ENCODE measurements around the gene ELP1.
"Not testable (repeated sequence)": the region's sequence is repeated elsewhere in the genome, so short reads cannot be mapped to it uniquely, and the experiment has no call there.

ELP1 gene

DNA sequence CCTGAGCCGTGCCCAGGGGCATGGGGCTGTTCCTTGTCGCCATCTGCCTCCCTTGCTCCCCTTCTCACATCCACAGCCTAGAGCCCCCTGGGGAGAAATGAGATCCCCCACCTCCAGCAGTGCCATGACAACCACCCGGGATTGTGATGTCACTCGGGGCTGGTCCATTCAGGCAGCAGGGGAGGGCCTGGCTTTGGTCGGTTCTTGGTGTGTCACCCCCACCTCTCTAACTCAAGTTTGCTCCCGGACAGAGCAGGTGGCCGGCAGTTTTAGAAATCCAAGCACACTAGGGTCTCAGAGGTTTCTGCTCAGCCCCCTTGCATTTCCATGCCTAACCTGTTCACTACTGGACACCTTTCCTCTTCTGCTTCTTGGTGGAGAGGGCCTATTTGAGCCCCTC lies 78.0 kb downstream of the ELP1 start, which contains the start of gene ACTL7B:
TSS of gene ACTL7B (minus strand) at position 99 of the 400 bp plus-strand sequence. CDS start at position 43, 56 bp downstream.
- no peak within 1 kb of the TSS for H3K27ac ChIP-seq
- TF ChIP-seq, protein P1, sequence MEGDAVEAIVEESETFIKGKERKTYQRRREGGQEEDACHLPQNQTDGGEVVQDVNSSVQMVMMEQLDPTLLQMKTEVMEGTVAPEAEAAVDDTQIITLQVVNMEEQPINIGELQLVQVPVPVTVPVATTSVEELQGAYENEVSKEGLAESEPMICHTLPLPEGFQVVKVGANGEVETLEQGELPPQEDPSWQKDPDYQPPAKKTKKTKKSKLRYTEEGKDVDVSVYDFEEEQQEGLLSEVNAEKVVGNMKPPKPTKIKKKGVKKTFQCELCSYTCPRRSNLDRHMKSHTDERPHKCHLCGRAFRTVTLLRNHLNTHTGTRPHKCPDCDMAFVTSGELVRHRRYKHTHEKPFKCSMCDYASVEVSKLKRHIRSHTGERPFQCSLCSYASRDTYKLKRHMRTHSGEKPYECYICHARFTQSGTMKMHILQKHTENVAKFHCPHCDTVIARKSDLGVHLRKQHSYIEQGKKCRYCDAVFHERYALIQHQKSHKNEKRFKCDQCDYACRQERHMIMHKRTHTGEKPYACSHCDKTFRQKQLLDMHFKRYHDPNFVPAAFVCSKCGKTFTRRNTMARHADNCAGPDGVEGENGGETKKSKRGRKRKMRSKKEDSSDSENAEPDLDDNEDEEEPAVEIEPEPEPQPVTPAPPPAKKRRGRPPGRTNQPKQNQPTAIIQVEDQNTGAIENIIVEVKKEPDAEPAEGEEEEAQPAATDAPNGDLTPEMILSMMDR (conservative IDR thresholded peaks at IDR 0.05) = no peak

DNA sequence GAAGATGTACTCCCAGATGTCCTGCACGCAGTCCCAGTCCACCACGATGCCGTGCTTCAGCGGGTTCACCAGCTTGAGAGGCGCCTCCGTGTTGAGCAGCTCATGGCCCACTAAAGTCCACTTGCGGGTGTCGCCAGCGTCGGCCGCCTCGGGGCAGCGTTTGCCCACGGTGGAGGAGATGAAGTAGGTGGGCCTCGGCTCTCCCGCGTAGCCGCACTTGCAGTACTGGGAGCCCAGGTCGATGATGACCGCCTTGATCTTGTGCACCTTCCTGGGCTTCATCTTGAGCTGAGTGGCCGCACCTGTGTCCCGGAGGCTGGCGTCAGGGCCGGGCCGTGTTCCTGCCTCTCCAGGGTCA lies 78.4 kb downstream of the ELP1 start:
- no peak overlapping the region for H3K27ac ChIP-seq
- TF ChIP-seq, protein P1 (conservative IDR thresholded peaks at IDR 0.05) = no peak

DNA sequence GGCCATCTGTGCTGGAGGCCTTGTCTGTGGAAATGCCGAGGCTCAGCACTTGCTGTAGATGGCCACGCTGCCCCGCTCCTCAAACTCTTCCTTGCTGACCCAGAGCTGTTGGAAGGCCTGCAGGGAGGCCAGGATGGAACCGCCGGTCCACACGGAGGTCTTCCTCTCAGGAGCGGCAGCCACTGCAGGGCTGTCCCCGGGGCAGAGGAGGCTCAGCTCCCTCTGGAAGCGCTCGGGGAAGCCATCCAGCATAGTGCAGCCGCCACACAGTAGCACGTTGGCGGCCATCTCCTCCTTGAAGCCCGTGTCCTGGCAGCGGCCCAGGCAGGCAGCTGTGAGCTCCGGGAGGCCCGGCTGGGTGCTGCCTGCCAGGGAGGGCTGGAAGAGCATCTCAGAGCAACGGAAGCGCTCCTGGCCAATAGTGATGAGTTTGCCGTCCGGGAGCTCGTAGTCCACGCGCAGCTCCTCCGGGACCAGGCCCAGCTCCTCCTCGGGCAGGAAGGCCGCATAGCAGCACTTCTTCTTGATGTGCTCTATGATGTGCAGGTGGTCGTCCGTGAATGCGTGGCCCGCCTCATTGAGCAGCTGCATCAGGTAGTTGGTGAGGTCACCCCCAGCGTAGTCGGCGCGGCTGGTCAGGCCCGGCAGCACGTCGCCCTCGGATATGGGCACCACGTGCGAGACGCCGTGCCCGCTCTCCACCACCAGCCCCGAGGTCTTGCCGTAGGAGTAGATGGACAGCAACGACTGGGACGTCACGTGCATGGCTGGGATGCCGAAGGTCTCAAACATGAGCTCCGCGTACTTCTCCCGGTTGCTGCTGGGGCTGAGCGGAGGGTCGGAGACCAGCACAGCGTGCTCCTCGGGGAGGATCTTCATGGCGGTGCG lies 79.0 kb downstream of the ELP1 start:
- TF ChIP-seq, protein P1 (conservative IDR thresholded peaks at IDR 0.05) = no peak
- H3K27ac ChIP-seq = no peak overlapping the region

DNA sequence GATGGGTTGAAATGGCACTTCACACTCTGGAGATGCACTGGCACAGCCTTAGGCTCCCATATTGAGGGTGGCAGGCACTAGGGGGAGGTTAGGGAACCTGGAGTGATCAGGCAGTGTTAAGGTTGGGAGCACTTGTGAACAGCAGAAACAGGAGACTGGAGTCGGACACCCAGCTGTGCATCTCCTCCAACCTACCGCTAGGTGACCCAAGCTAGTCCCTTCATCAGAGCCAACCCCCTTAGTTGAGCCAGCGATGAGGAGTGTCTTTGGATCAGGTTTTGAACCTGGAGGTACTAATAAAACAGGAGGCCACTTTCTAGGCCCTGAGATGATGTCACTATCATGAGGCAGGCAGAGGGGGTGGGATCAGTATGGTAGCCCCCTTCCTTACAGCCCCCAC lies 79.8 kb downstream of the ELP1 start:
- H3K27ac ChIP-seq = no peak overlapping the region
- TF ChIP-seq, protein P1 (conservative IDR thresholded peaks at IDR 0.05) = no peak

DNA sequence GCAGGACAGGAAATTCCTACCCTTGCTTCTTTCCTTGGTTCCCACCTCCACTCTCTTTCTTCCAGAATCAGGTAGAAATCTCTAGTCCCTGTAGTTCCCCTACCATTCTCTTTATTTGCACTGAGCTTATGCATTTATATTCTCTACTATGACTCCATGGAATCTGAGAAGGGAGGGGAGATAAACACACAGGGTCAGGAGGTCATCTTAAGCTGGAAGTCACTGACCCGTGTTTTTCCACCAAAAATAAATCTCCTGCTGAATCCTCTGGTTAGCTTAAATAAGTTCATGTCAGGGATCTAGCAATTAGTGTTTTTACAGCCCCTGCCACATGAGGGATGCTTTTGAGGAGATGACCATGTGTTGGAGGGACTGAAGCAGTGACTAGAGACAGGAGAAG lies 81.8 kb downstream of the ELP1 start:
- H3K27ac ChIP-seq = no peak overlapping the region
- TF ChIP-seq, protein P1 (conservative IDR thresholded peaks at IDR 0.05) = no peak

DNA sequence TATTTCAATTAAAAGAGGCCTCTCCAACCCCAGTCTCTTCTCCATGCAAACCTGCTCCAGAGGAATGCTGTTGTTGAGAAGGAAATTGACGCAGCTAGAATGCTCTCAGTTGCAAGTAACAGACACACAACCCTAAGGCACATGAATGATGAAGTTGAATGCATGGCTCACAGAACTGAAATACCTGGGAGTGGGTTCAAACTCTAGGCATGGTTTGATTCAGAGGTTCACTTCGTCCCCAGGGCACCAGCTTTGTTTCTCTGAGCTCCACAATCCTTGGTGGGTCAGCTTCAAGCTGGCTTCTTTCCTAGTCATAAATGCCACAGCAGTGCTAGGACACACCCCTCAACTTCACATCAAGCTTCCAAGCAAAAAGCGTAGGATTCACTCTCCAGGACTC lies 82.8 kb downstream of the ELP1 start:
- TF ChIP-seq, protein P1 (conservative IDR thresholded peaks at IDR 0.05) = no peak
- no peak overlapping the region for H3K27ac ChIP-seq

DNA sequence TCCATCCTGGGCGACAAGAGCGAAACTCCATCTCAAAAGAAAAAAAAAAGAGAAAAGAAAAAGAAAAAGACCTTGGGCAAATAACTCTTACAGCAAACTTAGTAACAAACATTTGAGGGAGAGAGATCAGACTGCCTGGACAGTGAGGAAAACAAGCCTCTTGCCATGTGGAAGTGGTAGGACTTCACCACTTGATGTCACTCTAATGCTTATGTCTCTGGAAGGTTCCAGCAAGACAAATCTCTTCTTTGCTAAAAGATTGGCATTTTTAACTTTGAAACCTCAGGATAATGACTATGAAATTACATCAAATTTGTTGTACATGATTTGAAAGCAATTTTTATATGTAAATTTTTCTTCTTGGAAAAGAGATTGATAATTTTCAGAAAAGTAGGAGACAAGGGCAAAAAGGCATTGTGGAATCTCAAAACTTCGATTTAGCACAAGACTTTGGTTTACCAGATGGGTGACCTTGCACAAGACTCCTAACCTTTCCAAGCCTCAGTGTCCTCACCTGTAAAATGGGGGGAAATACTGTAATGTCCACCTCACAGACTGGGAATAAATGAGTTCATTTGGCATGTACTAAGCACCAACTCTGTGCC lies 83.5 kb downstream of the ELP1 start:
- TF ChIP-seq, protein P1 (conservative IDR thresholded peaks at IDR 0.05) = peak; percentile 91
- H3K27ac ChIP-seq = no peak overlapping the region

DNA sequence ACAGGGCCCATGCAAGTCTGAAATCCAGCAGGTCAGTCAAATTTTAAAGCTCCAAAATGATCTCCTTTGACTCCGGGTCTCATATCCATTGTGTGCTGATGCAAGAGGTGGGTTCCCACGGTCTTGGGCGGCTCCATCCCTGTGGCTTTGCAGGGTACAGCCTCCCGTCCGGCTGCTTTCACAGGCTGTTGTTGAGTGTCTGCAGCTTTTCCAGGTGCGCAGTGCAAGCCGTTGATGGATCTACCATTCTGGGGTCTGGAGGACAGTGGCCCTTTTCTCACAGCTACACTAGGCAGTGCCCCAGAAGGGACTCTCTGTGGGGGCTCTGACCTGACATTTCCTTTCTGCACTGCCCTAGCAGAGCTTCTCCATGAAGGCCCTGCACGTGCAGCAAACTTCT lies 85.6 kb downstream of the ELP1 start:
- H3K27ac ChIP-seq = not testable (repeated sequence)
